GM21723 (cell line): Measurements from ENCODE around the gene GRAMD1B.

Source experiments
- ATAC-seq: cut with Tn5 transposase; IDR thresholded peaks from one replicate; pipeline ENCODE4 v1.9.1; 2021; ENCODE audit warnings: mild to moderate bottlenecking, moderate library complexity; ENCODE audit not compliant: unreplicated experiment

The GRAMD1B gene

DNA sequence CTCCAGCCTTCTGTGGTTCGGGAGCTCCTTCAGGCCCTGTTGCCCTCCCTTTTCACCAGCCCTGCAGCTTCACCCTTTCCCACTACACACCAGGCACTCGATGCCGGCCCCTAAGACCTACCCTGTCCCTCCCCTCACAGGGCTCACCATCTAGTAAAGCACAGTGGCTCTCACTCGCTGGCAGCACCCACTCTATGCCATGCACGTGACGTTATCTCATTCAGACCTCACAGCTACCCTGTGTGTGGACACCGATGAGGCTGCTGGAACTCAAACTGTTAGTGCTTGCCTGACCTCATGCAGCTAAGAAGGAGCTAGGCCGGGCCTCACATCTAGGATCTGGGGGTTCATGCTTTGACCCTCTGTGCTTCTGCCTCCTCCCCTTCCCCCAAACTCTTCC lies 178.9 kb downstream of the GRAMD1B start:
- no peak for ATAC-seq

GRCh38 chr11:123611698-123612097 lies 181.6 kb downstream of the GRAMD1B start:
- ATAC-seq, result no peak

- ATAC-seq, result no peak
Observed at GRCh38 chr11:123616505-123617198, 186.6 kb downstream of the GRAMD1B start.

DNA sequence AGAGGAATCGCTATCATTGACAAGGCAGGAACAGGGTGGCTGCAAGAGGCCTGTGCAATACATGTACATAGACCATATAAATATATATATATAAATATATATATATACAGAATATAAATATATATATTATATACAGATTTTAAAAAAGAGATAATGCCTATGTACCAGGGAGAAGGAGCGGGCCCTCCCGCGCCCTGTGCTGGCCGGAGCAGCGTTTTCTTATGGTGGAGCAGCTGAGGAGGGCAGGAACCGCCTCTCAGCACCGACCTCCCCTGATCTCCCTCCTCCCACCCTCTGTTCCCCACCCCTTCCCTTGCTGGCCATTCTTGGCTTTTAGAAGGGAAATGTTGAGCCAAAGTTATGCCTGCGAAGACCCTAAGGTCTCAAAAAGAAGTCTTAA lies 192.5 kb downstream of the GRAMD1B start:
- ATAC-seq, result no peak

DNA sequence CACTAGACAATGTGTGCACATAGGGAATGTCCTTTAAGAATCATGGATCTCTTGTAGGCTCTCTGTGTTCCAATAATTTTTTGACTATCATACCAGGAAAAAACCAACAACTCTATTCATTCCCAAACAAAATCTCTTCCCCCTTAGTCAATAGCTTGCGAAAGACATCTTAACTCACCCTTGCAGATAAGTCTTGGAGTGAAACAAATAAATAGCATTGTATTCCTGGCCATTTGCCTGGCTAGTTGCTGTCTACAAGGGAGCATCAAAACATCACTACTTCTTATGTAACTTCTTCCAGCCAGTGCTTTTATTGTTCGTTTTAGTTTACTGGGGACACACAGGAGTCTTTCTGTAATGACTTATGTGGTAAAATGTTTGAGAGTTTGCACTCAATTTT lies 194.9 kb downstream of the GRAMD1B start:
- no peak for ATAC-seq

DNA sequence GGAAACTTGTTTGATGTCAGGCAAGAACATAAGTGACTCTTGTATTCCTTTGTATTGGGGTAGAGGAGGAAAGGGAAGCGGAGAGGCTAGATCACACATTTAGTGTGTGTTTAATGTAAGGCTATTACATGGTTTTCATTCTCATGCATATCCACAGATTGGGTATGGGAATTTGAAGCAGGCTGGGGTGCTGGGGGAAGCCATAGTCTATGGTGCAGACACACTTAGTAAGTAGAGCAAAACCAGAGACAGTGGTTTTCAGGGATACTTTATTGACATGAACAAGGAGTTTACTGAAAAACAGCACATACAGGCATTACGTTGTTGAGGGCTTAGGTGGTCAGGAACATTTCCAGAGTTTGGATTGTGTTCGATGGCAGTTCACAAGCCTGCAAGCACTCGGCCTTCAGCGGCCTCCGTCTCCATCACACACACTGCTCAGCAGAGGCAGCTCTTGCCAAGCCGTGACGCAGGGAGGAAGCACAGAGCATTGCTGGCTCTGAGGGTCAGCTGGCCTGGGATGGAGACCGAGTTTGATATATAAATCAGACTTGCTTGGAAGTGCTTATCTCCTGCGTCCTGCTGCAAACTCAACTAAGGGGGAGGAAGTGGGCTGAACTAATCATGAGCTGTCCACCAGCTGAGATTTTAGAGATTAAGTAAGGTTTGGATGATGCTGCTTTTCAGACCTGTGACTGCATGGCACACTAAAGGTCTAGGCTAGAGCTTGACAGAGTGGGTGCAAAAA lies 199.0 kb downstream of the GRAMD1B start:
- ATAC-seq, result no peak

GRCh38 chr11:123630126-123630608 lies 200.1 kb downstream of the GRAMD1B start:
- no peak for ATAC-seq

DNA sequence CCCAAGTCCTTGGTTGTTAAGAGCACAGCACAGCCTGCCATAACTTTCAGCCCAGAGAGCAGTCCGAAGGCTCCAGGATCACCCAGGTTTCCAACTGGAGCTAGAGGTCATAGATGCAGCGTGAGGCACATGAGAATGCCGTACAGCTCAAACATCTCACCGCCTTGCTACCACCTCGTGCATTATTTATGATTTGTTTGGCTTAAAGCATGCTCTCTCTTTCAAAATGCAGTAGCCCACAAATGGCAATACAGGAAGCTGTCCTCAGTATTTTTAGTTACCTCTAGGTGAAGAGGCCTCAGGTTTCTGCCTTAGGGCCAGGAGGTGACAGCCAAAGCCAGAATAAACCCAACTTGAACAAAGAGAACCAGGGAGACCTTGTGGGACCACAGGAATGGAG lies 210.0 kb downstream of the GRAMD1B start:
- no peak for ATAC-seq

- ATAC-seq, result peak; percentile 89
Observed at GRCh38 chr11:123640677-123641494, 210.8 kb downstream of the GRAMD1B start.

DNA sequence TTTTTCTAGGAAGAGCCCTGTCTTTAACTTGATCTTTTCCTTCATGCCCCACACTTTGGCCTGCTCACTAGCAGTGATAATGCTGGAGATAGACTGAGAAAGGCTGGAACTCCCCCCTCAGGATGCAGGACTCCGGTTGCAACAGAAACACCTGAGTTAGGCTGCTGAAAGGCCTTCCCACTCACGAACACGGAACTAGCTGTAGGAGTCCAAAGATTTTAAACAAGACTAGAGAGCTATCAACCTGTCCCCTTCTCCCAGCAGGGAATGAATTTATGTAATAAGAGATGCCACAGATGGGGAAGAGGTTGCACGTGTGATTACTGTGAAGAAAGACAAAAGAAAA lies 211.4 kb downstream of the GRAMD1B start:
- ATAC-seq, result no peak

DNA sequence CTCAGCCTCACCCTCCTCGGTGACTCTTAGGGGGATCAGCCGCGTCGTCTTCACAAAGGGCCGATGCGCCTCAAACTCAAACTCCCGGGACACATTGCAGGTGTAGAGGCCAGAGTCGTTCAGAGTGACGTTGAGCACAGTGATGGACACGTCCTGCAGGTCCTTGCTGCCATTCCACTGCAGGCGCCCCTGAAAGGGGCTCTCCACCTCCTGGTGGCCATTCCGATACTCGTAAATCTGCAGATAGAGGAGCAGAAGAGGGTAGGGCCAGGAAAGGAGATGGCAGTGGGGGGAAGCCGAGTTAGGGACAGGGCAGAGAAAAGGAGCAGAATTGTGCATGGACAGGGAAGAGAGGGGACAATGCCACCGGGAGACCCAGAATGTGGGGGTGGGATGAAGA lies 212.4 kb downstream of the GRAMD1B start:
- no peak for ATAC-seq

DNA sequence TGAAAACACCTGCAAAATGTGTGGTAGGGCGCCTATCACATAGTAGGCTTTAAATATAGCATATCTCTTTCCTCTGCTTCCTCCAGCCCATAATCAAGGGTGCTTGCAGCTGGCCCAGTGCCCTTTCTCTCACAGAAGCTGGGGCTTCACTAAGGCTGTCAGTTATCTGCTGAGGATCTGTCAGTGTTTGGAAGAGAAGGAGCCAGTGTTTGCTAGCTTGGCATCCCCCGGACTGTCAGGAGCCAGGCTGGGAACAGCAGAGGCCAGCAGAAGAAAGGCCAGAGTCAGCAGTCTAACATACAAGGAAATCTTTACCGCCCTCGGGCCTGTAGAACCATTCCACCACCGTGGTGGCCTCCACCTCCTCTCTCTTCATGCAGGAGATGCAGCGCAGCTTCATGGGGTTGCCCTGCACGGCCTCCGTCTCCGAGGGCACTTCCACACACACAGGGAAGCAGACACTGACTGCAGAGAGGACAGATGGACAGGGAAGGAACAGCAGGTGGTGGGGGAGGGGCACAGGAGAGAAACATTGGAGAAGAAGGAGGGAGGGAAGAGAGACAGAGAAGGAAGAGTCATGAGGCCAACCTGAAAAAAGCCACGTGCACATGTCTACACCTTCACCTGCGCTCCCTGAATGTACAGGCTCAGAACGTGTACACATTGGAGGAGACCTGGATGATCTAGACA lies 215.4 kb downstream of the GRAMD1B start:
- ATAC-seq, result no peak

GRCh38 chr11:123650901-123651300 lies 220.8 kb downstream of the GRAMD1B start:
- no peak for ATAC-seq

- ATAC-seq, result no peak
Observed at GRCh38 chr11:123652599-123652998, 222.5 kb downstream of the GRAMD1B start.

GRCh38 chr11:123653483-123653826 lies 223.4 kb downstream of the GRAMD1B start:
- ATAC-seq, result no peak

DNA sequence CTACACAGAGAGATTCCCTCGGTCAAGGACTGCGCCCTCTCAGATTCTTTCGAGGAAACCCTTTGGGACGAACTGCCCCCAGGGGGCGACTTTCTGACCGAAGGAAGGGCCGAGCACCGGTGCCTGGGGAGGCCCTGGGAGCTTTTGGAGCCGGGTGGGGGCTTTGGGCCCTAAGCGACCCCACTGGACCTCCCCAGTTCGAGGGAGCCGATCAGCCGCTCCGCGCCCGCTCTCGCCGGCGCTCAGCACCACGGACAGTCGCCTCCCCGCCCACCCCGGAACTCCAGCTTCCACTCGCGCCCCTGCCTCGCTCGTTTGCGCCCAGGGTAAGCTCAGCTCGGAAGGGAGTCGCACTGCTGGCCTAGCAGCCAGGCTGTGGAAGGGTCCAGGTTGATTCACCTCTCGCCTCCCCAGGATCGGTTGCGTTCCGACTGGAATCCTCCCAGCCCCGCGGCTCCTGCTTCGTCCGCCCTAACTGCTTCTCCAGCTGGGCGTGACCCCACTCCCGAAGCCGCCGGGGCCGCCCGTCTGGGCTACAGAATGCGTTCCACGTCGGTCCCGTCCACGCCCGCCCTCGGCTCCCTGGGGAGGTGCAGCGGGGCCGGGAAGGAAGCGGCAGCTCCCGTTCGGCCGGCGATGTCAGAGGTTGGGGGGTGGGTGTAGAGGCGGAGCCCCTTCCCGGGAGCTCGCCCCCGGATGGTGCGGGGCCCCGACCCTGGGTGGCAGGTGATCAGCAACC lies 223.9 kb downstream of the GRAMD1B start:
- peak; percentile 52 for ATAC-seq

DNA sequence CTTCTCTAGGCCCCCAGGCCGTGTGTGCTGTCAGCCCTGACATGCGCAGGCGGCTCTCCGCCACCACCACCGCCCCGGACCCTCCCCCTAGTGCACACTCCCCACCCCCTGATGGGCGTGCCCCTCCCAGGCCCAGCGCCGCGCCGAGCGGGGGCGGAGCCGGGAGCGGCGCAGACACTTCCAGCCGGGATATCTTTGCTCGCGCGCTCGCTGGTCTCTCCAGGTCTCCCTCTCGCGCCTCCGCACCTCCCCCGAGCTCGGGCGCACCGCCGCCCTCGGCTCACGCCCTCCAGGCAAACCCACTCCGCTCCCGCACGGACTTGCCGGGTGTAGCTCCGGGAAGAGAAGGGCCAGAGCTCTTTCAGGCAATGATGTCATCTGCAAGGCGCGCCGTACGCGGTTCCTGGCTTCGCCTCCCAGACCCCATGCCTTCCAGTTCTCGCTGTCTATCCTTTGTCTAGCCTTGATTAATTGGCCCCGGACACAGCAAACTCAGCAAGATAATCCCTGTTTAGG lies 224.6 kb downstream of the GRAMD1B start, which contains the start of gene SCN3B:
SCN3B (minus strand) TSS at position 59 of the 516 bp plus-strand sequence. CDS start 823 bp downstream, outside the sequence.
- no peak for ATAC-seq

DNA sequence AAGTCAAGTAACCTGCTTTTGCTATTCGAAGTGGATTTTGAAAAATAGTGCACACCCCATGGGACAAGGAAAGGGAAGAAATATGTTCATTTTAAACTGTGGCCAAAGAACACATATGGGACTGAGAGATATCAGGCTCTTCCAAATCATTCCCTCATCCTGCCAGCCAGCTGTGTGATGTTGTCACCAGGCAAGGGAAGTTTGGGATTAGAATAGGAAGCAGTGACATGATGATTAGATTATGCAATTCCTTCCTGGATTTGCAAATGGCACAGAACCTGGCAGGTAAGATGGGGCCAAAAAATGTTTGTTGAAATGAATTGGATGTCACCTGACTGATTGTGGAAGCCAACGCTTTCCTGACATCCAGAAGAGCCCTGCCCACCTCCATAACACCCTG lies 229.2 kb downstream of the GRAMD1B start:
- no peak for ATAC-seq

GRCh38 chr11:123659965-123660364 lies 229.9 kb downstream of the GRAMD1B start:
- peak; percentile 87 for ATAC-seq

- no peak for ATAC-seq
Observed at GRCh38 chr11:123665306-123665705, 235.2 kb downstream of the GRAMD1B start.
